HL-60 (cell line): ENCODE measurements around the gene WDR5.

Source experiments
- DNase-seq, 2 experiments: peaks; one replicate each; pipeline ENCODE4 v3.0.0-alpha.2; 2010 to 2020; ENCODE audit warnings: low read depth in 1 of 2, low spot score in 1 of 2
- H3K27ac ChIP-seq: fragments of 250-450 bp; sonication (Bioruptor Pico); replicated peaks from 2 replicates; pipeline ENCODE4 v1.5.1; 2020; ENCODE audit warnings: mild to moderate bottlenecking, moderate library complexity
- H3K27me3 ChIP-seq: fragments of 250-450 bp; sonication (Bioruptor Pico); 2 replicates; pipeline ENCODE4 v1.5.1; 2021; ENCODE audit warnings: mild to moderate bottlenecking, moderate library complexity; ENCODE audit not compliant: insufficient read depth, poor library complexity, severe bottlenecking
- H3K4me3 ChIP-seq: replicated peaks from 2 replicates; pipeline ENCODE4 v1.5.1; 2011; ENCODE audit warnings: mild to moderate bottlenecking, control low read depth, low read length; ENCODE audit not compliant: insufficient read depth
- CTCF ChIP-seq: IDR thresholded peaks from one replicate; pipeline ENCODE4 v1.5.1; 2011; ENCODE audit warnings: low read length, control low read depth, inconsistent platforms; ENCODE audit not compliant: insufficient read depth
- GABPA ChIP-seq: IDR thresholded peaks from 2 replicates; pipeline ENCODE4 v1.6.1; 2012; ENCODE audit warnings: low read depth
- POLR2AphosphoS5 ChIP-seq: IDR thresholded peaks from 2 replicates; pipeline ENCODE4 v1.6.1; 2012; ENCODE audit warnings: low read depth
- SPI1 ChIP-seq: IDR thresholded peaks from 2 replicates; pipeline ENCODE4 v1.6.1; 2012; ENCODE audit warnings: low read depth, mild to moderate bottlenecking, borderline replicate concordance
- TF ChIP-seq, protein P1 (sequence below): IDR thresholded peaks from 2 replicates; pipeline ENCODE4 v1.6.1; 2012; ENCODE audit warnings: low read depth; ENCODE audit not compliant: insufficient replicate concordance

WDR5 gene

DNA sequence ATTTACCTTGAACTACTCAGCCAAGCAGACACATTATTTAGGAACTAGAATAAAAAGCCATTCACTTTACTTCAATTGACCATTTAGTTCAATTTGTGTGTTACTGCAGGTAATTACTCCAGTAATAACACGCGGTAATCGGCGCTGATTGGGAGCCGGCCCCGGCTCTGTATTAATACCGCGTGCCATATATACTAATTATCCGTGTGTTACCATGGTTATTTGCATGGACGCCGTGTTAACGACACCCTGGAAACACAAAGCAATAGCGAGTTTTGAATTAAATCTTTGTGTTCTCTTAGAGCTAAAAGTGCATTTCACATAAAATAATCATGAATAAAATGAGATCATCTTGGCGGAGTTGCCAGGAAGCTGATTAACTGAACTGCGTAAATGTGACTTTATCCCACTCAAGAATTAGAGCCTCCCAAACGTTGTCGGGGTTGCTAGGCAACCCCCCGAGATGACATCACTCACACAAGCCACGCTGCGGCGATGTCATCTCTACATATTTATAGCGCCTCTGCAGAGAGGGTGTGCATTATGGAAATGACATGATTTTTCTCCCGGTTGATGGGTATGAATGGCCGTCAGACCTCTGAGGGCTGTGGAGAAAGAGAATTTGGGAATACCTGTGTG is 69.9 kb downstream of the WDR5 start:
- DNase-seq: no peak
- H3K27ac ChIP-seq: no peak overlapping the region
- TF ChIP-seq GABPA: no peak
- TF ChIP-seq POLR2AphosphoS5: no peak
- TF ChIP-seq SPI1: no peak
- TF ChIP-seq CTCF: no peak
- TF ChIP-seq, protein P1, sequence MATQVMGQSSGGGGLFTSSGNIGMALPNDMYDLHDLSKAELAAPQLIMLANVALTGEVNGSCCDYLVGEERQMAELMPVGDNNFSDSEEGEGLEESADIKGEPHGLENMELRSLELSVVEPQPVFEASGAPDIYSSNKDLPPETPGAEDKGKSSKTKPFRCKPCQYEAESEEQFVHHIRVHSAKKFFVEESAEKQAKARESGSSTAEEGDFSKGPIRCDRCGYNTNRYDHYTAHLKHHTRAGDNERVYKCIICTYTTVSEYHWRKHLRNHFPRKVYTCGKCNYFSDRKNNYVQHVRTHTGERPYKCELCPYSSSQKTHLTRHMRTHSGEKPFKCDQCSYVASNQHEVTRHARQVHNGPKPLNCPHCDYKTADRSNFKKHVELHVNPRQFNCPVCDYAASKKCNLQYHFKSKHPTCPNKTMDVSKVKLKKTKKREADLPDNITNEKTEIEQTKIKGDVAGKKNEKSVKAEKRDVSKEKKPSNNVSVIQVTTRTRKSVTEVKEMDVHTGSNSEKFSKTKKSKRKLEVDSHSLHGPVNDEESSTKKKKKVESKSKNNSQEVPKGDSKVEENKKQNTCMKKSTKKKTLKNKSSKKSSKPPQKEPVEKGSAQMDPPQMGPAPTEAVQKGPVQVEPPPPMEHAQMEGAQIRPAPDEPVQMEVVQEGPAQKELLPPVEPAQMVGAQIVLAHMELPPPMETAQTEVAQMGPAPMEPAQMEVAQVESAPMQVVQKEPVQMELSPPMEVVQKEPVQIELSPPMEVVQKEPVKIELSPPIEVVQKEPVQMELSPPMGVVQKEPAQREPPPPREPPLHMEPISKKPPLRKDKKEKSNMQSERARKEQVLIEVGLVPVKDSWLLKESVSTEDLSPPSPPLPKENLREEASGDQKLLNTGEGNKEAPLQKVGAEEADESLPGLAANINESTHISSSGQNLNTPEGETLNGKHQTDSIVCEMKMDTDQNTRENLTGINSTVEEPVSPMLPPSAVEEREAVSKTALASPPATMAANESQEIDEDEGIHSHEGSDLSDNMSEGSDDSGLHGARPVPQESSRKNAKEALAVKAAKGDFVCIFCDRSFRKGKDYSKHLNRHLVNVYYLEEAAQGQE: no peak
- H3K4me3 ChIP-seq: no peak overlapping the region
- H3K27me3 ChIP-seq: no peaks in the 10 kb centered on the region

DNA sequence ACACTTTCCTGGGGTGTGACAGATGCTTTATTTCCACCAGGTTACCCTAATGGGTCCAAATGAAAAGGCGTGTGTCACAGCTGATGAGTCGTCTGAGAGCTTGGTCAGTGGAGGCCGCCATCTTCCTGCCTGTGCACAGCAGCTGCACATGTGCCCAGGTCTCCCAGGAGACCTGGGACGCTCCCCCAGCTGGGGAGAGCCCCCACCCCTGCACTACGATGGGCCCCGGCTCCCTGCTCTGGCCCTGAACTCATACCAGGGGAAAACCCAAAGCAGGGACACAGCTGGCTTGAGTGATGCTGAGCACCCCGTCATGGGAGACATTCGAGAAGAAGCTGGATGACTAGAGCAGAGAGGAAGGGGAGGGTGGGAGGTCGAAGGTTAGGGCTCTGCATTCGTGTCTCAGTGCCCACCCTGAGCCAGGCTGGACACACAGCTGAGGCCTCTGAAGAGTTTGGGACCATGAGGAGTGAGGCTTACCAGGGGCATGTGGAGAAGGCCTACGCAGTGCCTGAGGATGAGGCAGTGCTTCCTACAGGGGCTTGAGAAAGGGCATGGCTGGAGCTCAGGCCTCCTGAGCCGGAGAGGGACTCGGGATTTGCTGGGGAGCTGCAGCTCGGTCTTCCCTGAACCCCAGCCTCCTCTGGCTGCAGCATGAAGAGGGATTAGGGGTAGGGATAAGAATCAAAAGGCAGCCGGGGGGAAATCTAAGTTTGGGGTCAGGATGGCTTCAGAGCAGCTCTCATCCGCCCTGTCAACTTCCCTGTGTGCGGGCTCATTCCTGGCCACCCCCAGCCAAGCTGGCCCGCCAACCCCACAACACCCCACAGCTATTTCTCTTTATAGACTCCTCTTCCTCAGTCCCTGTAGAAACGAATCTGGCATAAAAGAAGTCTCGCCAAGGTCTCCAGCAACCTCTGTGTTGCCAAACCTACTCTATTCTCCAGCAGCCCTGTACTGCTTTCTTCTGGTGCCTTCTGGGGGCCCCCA is 70.7 kb downstream of the WDR5 start:
- Histone ChIP-seq H3K4me3 (no peak overlapping the region), H3K27ac (no peak overlapping the region), H3K27me3 (no peaks in the 10 kb centered on the region)
- TF ChIP-seq CTCF: no peak
- no peak for TF ChIP-seq SPI1
- TF ChIP-seq POLR2AphosphoS5: no peak
- TF ChIP-seq GABPA: no peak
- TF ChIP-seq, protein P1: no peak
- no peak for DNase-seq

DNA sequence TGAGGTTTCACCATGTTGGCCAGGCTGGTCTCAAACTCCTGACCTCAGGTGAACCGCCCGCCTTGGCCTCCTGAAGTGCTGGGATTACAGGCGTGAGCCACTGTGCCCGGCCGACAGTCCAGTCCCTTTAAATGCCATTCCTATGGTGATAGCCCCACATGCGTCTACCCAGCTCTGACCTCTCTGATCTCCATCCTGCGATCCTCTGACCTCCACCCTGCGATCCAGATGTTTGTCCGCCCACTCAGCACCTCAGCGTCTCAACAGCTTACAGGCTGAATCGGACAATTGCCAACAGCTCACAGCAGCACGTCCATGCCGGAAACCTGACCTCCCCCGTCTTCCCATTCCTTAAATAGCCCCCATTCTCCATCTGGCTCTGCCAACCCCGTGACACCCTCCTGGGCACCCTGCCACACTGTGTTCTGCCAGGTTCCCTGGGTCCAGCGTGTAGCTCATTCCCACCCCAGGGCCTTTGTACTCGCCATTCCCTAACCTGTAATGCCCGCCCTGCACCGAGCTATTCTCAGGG is 72.5 kb downstream of the WDR5 start:
- H3K27ac ChIP-seq: no peak overlapping the region
- TF ChIP-seq, protein P1: no peak
- TF ChIP-seq GABPA (no peak), SPI1 (no peak), CTCF (no peak), POLR2AphosphoS5 (no peak)
- no peaks in the 10 kb centered on the region for H3K27me3 ChIP-seq
- no peak overlapping the region for H3K4me3 ChIP-seq
- DNase-seq: no peak
